ENCODE measurements around the gene SHISA9.

The SHISA9 gene

DNA sequence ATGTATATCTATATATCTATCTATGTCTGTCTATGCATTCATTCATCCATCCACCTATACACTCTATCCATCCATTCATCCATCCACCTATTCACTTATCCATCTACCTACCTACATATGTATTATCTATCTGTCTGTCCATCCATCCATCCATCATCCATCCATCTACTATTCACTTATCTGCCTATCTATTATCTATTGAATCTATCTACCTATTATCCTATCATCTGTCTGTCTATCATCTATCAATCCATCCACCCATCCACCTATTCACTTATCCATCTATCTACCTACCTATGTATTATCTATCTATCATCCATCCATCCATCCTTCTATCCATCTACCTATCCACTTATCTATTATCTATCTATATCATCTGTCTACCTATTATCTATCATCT is 302.3 kb downstream of the SHISA9 start:
- no peaks in the 10 kb centered on the region for H3K9me3 ChIP-seq
- no peak for DNase-seq
- no peaks in the 10 kb centered on the region for H3K36me3 ChIP-seq
- H3K27me3 ChIP-seq: no peaks in the 10 kb centered on the region
- TF ChIP-seq, protein P1, sequence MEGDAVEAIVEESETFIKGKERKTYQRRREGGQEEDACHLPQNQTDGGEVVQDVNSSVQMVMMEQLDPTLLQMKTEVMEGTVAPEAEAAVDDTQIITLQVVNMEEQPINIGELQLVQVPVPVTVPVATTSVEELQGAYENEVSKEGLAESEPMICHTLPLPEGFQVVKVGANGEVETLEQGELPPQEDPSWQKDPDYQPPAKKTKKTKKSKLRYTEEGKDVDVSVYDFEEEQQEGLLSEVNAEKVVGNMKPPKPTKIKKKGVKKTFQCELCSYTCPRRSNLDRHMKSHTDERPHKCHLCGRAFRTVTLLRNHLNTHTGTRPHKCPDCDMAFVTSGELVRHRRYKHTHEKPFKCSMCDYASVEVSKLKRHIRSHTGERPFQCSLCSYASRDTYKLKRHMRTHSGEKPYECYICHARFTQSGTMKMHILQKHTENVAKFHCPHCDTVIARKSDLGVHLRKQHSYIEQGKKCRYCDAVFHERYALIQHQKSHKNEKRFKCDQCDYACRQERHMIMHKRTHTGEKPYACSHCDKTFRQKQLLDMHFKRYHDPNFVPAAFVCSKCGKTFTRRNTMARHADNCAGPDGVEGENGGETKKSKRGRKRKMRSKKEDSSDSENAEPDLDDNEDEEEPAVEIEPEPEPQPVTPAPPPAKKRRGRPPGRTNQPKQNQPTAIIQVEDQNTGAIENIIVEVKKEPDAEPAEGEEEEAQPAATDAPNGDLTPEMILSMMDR (IDR thresholded peaks at IDR 0.05; ENCODE audit: low read depth, low read length): no peak
- no peaks in the 10 kb centered on the region for H3K4me1 ChIP-seq
- H3K4me3 ChIP-seq (ENCODE audit: low read depth, low read length): no peak overlapping the region

DNA sequence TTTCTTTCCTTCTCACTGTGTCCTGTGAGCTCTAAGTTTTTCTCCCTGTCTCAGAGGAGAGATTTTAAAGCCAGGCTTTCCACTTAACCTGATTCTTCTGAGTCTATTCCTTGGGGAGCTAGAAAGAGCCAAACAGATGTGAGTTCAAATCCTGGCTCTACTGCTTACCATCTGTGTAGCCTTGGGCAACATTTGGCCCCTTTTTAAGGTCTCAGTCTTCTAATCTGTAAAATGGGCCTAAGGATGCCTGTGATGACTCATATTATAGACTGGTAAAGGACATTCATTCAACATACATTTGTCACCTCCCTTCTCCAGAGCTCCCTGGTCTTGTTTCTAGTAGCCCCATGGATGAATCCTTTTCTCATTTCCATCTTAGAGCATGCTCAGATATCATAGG is 304.0 kb downstream of the SHISA9 start:
- TF ChIP-seq, protein P1 (IDR thresholded peaks at IDR 0.05; ENCODE audit: low read depth, low read length): no peak
- Histone ChIP-seq H3K4me1 (no peaks in the 10 kb centered on the region), H3K4me3 (ENCODE audit: low read depth, low read length) (no peak overlapping the region), H3K27me3 (no peaks in the 10 kb centered on the region), H3K36me3 (no peaks in the 10 kb centered on the region), H3K9me3 (no peaks in the 10 kb centered on the region)
- no peak for DNase-seq

DNA sequence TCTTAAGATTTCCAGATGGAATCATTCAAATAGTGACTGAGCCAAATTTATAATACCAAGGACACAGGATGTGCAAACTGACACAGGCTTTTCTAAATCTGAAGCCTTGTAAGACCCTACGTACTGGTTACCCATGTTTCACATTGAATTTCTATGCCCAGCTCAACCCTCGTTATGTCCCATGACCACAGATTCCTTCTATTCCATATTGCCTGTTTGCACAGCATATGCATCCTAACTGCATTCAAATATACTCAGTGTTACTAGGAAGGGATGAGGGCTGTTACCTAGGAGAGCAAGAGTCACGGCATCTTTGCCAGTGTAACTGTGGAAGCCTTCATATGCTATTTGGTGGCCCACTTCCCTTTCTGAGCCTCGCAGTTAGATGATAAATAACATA is 305.2 kb downstream of the SHISA9 start:
- no peaks in the 10 kb centered on the region for H3K27me3 ChIP-seq
- no peak for DNase-seq

DNA sequence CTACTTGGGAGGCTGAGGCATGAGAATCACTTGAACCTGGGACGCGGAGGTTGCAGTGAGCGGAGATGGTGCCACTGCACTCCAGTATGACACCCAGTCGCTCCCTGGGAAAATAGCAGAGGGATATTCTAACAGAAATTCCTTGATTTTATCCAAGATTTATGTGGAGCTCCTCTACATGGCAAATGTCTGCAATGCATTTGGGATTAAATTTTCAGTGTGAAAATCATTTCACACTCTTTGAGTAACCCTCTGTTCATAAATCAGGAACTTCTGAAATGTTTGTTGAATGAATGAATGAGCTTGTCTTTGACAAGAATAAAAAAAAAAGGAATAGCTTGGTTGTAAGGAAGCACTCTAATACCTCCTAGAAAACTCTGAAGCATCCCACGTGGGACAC is 305.8 kb downstream of the SHISA9 start:
- H3K4me1 ChIP-seq: no peaks in the 10 kb centered on the region
- no peaks in the 10 kb centered on the region for H3K9me3 ChIP-seq
- H3K4me3 ChIP-seq (ENCODE audit: low read depth, low read length): no peak overlapping the region
- TF ChIP-seq, protein P1 (IDR thresholded peaks at IDR 0.05; ENCODE audit: low read depth, low read length): no peak
- no peak for DNase-seq
- no peaks in the 10 kb centered on the region for H3K27me3 ChIP-seq
- H3K36me3 ChIP-seq: no peaks in the 10 kb centered on the region

More for the DNA sequence above, 305.2 kb downstream of the SHISA9 start:
- no peaks in the 10 kb centered on the region for H3K36me3 ChIP-seq
- TF ChIP-seq, protein P1 (IDR thresholded peaks at IDR 0.05; ENCODE audit: low read depth, low read length): no peak
- no peaks in the 10 kb centered on the region for H3K4me1 ChIP-seq
- H3K9me3 ChIP-seq: no peaks in the 10 kb centered on the region
- no peak overlapping the region for H3K4me3 ChIP-seq (ENCODE audit: low read depth, low read length)

DNA sequence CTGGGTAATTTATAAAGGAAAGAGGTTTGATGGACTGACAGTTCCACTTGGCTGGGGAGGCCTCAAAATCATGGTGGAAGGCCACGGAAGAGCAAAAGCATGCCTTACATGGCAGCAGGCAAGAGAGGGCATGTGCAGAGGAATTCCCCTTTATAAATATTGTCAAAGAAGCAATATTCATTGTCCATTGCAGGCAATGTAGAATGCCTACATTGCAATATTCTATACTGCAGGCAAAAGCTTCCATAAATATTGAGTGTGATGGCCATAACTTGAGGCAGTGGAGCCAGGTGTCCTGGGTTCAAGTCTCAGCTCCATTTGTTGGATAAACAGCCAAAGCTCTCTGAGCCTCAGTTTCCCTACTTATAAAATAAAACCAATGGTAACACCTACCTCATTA is 322.3 kb downstream of the SHISA9 start:
- TF ChIP-seq, protein P1 (IDR thresholded peaks at IDR 0.05; ENCODE audit: low read depth, low read length): no peak
- no peak for DNase-seq
- no peaks in the 10 kb centered on the region for H3K9me3 ChIP-seq

DNA sequence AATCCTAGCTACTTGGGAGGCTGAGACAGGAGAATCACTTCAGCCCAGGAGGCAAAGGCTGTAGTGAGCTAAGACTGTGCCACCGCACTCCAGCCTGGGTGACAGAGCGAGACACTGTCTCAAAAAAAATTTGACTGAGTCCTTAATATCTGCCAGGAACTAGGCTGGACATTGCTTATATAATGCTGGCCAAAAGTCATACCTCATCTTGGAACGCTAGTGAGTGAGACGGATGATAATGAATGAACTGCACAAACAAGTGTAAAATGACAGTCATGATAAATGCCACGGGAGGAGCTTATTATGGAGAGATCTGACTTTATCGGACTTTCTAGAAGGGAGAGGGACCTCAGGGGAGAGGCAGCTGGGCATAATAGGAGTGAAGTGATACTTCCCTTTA is 327.6 kb downstream of the SHISA9 start:
- Histone ChIP-seq H3K27me3 (no peaks in the 10 kb centered on the region), H3K4me3 (ENCODE audit: low read depth, low read length) (no peak overlapping the region), H3K9me3 (no peaks in the 10 kb centered on the region; the same call in 1 of the 2 replicates), H3K36me3 (no peaks in the 10 kb centered on the region), H3K4me1 (no peaks in the 10 kb centered on the region)
- DNase-seq: no peak
- TF ChIP-seq, protein P1 (IDR thresholded peaks at IDR 0.05; ENCODE audit: low read depth, low read length): no peak

More for the DNA sequence above, 322.3 kb downstream of the SHISA9 start:
- Histone ChIP-seq H3K4me3 (ENCODE audit: low read depth, low read length) (no peak overlapping the region), H3K4me1 (no peaks in the 10 kb centered on the region), H3K36me3 (no peaks in the 10 kb centered on the region), H3K27me3 (no peaks in the 10 kb centered on the region)

All from BE2C (cell line).